OCI-LY7 (cell line): ENCODE data around the gene STK33.

Source experiments
- EZH2phosphoT487 ChIP-seq: fragments of 200-600 bp; sonication (generic); IDR thresholded peaks from 2 replicates; pipeline ENCODE4 v1.6.1; 2018; ENCODE audit warnings: low read depth, borderline replicate concordance, mild to moderate bottlenecking, mixed run types, antibody characterized with exemption, low read length, moderate library complexity, mixed read lengths
- TF ChIP-seq, protein P1 (sequence below): fragments of 200-600 bp; sonication (generic); conservative IDR thresholded peaks from 2 replicates; pipeline ENCODE4 v1.5.1; 2014; ENCODE audit warnings: mild to moderate bottlenecking, antibody characterized with exemption, low read length, moderate library complexity, mixed read lengths

- TF ChIP-seq, protein P1, sequence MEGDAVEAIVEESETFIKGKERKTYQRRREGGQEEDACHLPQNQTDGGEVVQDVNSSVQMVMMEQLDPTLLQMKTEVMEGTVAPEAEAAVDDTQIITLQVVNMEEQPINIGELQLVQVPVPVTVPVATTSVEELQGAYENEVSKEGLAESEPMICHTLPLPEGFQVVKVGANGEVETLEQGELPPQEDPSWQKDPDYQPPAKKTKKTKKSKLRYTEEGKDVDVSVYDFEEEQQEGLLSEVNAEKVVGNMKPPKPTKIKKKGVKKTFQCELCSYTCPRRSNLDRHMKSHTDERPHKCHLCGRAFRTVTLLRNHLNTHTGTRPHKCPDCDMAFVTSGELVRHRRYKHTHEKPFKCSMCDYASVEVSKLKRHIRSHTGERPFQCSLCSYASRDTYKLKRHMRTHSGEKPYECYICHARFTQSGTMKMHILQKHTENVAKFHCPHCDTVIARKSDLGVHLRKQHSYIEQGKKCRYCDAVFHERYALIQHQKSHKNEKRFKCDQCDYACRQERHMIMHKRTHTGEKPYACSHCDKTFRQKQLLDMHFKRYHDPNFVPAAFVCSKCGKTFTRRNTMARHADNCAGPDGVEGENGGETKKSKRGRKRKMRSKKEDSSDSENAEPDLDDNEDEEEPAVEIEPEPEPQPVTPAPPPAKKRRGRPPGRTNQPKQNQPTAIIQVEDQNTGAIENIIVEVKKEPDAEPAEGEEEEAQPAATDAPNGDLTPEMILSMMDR, result no peak
- TF ChIP-seq EZH2phosphoT487, result no peak
Observed at GRCh38 chr11:8375460-8375859, 218.6 kb downstream of the STK33 start.
